H9 (cell line): ENCODE data around the gene AMMECR1. TPM values are rescaled to one million over a fixed set of nuclear protein-coding genes. Genes with fewer than 3 reads are reported as not detected.

Experiments used
- DNase-seq: peaks from one replicate; pipeline ENCODE4 v3.0.0-alpha.2; 2017
- H2AFZ ChIP-seq: one replicate; pipeline ENCODE4 v1.6.1; 2013; ENCODE audit warnings: mild to moderate bottlenecking, low read length, control low read depth, moderate library complexity
- H2AK5ac ChIP-seq: 2 replicates; pipeline ENCODE4 v1.6.1; 2013; ENCODE audit warnings: low read length, control low read depth, mixed read lengths; ENCODE audit not compliant: insufficient read length
- H2BK120ac ChIP-seq: one replicate; pipeline ENCODE4 v1.6.1; 2013; ENCODE audit warnings: low read depth, mild to moderate bottlenecking, low read length, control low read depth, inconsistent platforms; ENCODE audit not compliant: poor library complexity, severe bottlenecking
- H2BK12ac ChIP-seq: 2 replicates; pipeline ENCODE4 v1.6.1; 2013; ENCODE audit warnings: low read length, control low read depth, mixed read lengths, low read depth; ENCODE audit not compliant: insufficient read length
- H2BK15ac ChIP-seq: 2 replicates; pipeline ENCODE4 v1.6.1; 2013; ENCODE audit warnings: low read depth, low read length, control low read depth
- H2BK20ac ChIP-seq: one replicate; pipeline ENCODE4 v1.6.1; 2013; ENCODE audit warnings: low read depth, mild to moderate bottlenecking, low read length, control low read depth, inconsistent platforms; ENCODE audit not compliant: poor library complexity, severe bottlenecking
- H2BK5ac ChIP-seq: 2 replicates; pipeline ENCODE4 v1.6.1; 2013; ENCODE audit warnings: low read length, control low read depth, mixed read lengths; ENCODE audit not compliant: insufficient read length
- H3K14ac ChIP-seq: 2 replicates; pipeline ENCODE4 v1.6.1; 2013; ENCODE audit warnings: low read length, control low read depth; ENCODE audit not compliant: insufficient read depth
- H3K18ac ChIP-seq: 2 replicates; pipeline ENCODE4 v1.6.1; 2013; ENCODE audit warnings: low read depth, mild to moderate bottlenecking, mixed read lengths, low read length, control low read depth; ENCODE audit not compliant: insufficient read length
- H3K23ac ChIP-seq: 2 replicates; pipeline ENCODE4 v1.6.1; 2013; ENCODE audit warnings: low read length, control low read depth, mixed read lengths, low read depth; ENCODE audit not compliant: insufficient read length
- H3K23me2 ChIP-seq: 2 replicates; pipeline ENCODE4 v1.6.1; 2013; ENCODE audit warnings: low read depth, mild to moderate bottlenecking, mixed read lengths, low read length, control low read depth; ENCODE audit not compliant: insufficient read length, poor library complexity, severe bottlenecking
- H3K27ac ChIP-seq: 2 replicates; pipeline ENCODE4 v1.5.1; 2013; ENCODE audit warnings: low read length, control low read depth, mixed read lengths, low read depth; ENCODE audit not compliant: insufficient read length
- H3K27me3 ChIP-seq: 2 replicates; pipeline ENCODE4 v1.6.1; 2013; ENCODE audit warnings: low read length, control low read depth, inconsistent platforms; ENCODE audit not compliant: insufficient read depth
- H3K4ac ChIP-seq: 2 replicates; pipeline ENCODE4 v1.6.1; 2013; ENCODE audit warnings: low read depth, mild to moderate bottlenecking, control low read depth, inconsistent platforms, low read length, moderate library complexity
- H3K4me1 ChIP-seq: 2 replicates; pipeline ENCODE4 v1.6.1; 2013; ENCODE audit warnings: low read length, control low read depth, inconsistent platforms; ENCODE audit not compliant: insufficient read depth
- H3K4me2 ChIP-seq: 2 replicates; pipeline ENCODE4 v1.6.1; 2013; ENCODE audit warnings: low read length, control low read depth, mixed read lengths; ENCODE audit not compliant: insufficient read length, insufficient read depth
- H3K56ac ChIP-seq: 2 replicates; pipeline ENCODE4 v1.6.1; 2013; ENCODE audit warnings: low read depth, mild to moderate bottlenecking, mixed read lengths, low read length, control low read depth; ENCODE audit not compliant: insufficient read length
- H3K79me1 ChIP-seq: 2 replicates; pipeline ENCODE4 v1.6.1; 2013; ENCODE audit warnings: low read depth, mild to moderate bottlenecking, moderate library complexity, low read length, control low read depth, inconsistent platforms; ENCODE audit not compliant: insufficient read depth, poor library complexity, severe bottlenecking
- H3K79me2 ChIP-seq: 2 replicates; pipeline ENCODE4 v1.6.1; 2013; ENCODE audit warnings: low read length, control low read depth, inconsistent platforms; ENCODE audit not compliant: insufficient read depth
- H3K9ac ChIP-seq: 2 replicates; pipeline ENCODE4 v1.6.1; 2013; ENCODE audit warnings: low read length, control low read depth, mixed read lengths; ENCODE audit not compliant: insufficient read length; ENCODE audit errors: extremely low read depth
- H3K9me3 ChIP-seq: one replicate; pipeline ENCODE4 v1.6.1; 2013; ENCODE audit warnings: low read depth, low read length, inconsistent platforms; ENCODE audit not compliant: control insufficient read depth
- H3T11ph ChIP-seq: one replicate; pipeline ENCODE4 v1.6.1; 2013; ENCODE audit warnings: mild to moderate bottlenecking, low read length, control low read depth, inconsistent platforms
- H4K20me1 ChIP-seq: one replicate; pipeline ENCODE4 v1.6.1; 2013; ENCODE audit not compliant: control insufficient read depth, insufficient read length, insufficient read depth
- H4K5ac ChIP-seq: 2 replicates; pipeline ENCODE4 v1.6.1; 2013; ENCODE audit warnings: low read depth, mild to moderate bottlenecking, mixed read lengths, low read length, control low read depth; ENCODE audit not compliant: insufficient read length
- H4K8ac ChIP-seq: replicated peaks from 2 replicates; pipeline ENCODE4 v1.6.1; 2013; ENCODE audit warnings: low read length, control low read depth, mixed read lengths, low read depth; ENCODE audit not compliant: insufficient read length
- H4K91ac ChIP-seq: 2 replicates; pipeline ENCODE4 v1.6.1; 2013; ENCODE audit warnings: low read depth, mild to moderate bottlenecking, moderate library complexity, mixed read lengths, low read length, control low read depth; ENCODE audit not compliant: insufficient read length
- H3K27ac Mint-ChIP-seq, 3 experiments: 2 replicates in 2 of 3; 3 replicates in 1 of 3; pipeline ENCODE4 v1.8.0; 2020 to 2021; ENCODE audit warnings: mixed read lengths in 3 of 3, mild to moderate bottlenecking in 1 of 3, moderate library complexity in 1 of 3
- H3K27me3 Mint-ChIP-seq: 2 replicates; pipeline ENCODE4 v1.8.0; 2021; ENCODE audit warnings: low read depth, mild to moderate bottlenecking, moderate library complexity, mixed read lengths
- H3K36me3 Mint-ChIP-seq, 3 experiments: 2 replicates in 2 of 3; 3 replicates in 1 of 3; pipeline ENCODE4 v1.8.0; 2020 to 2021; ENCODE audit warnings: low read depth in 3 of 3, mixed read lengths in 3 of 3; ENCODE audit not compliant: insufficient read depth in 1 of 3
- H3K4me1 Mint-ChIP-seq, 2 experiments: 2 replicates each; pipeline ENCODE4 v1.8.0; 2020; ENCODE audit warnings: mixed read lengths in 2 of 2
- H3K4me3 Mint-ChIP-seq, 2 experiments: 2 replicates in 1 of 2; 3 replicates in 1 of 2; pipeline ENCODE4 v1.8.0; 2020 to 2021; ENCODE audit warnings: mild to moderate bottlenecking in 2 of 2, mixed read lengths in 2 of 2, moderate library complexity in 1 of 2
- H3K9me3 Mint-ChIP-seq, 2 experiments: 2 replicates in 1 of 2; 3 replicates in 1 of 2; pipeline ENCODE4 v1.8.0; 2020; ENCODE audit warnings: mild to moderate bottlenecking in 2 of 2, mixed read lengths in 2 of 2, moderate library complexity in 1 of 2
- WGBS: extraction: QIAGEN DNeasy Blood & Tissue Kit; methylation state at CpG from one replicate; pipeline ENCODE4 v1.1.7; 2013; ENCODE audit warnings: missing lambda C conversion rate, low lambda C conversion rate, mixed read lengths; ENCODE audit not compliant: insufficient read length; ENCODE audit errors: extremely low coverage; 5-methylcytosine and 5-hydroxymethylcytosine counted together
- total RNA-seq: library from RNA; stranded (reverse); gene quantifications from 2 replicates; pipeline ENCODE4 v1.2.1, GENCODE V29; 2021
- TF ChIP-seq, protein P1 (sequence below): fragments of 200-600 bp; sonication (generic); conservative IDR thresholded peaks from 3 replicates; pipeline ENCODE4 v1.8.0; 2021; ENCODE audit warnings: antibody characterized with exemption, mild to moderate bottlenecking

Gene AMMECR1
- total RNA-seq, 1 experiment from 2014 or later: 28.5 TPM

DNA sequence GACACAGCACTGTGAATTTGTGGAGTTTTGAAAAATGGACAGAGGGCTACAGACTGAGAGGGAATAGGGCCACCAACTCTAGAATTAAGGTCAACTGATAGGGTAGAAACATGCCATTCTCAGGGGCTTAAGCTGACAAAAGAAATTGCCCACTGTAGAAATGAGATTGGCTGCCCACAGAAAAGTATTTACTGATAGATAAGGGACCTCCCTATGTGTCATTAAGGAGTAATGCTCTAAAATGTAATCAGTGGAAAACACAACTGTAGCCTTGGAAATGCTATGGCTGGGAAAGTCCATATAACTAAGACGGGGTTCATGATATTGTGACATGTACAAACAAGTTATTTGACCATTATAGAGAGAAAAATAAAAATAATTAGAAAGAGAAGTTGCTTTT, 45.4 kb upstream of the AMMECR1 start:
- peaks cover 2% of the 10 kb centered on the region; the same call in 1 of the 2 replicates for H3K27me3 Mint-ChIP-seq
- Histone ChIP-seq H2BK15ac (no peak overlapping the region), H2AFZ (no peak overlapping the region), H3K9me3 (no peaks in the 10 kb centered on the region), H3K9ac (no peak overlapping the region), H3K27me3 (no peaks in the 10 kb centered on the region), H3T11ph (no peak overlapping the region), H2BK20ac (no peak overlapping the region), H3K4ac (no peak overlapping the region), H3K18ac (no peak overlapping the region), H4K8ac (no peak overlapping the region), H4K20me1 (no peaks in the 10 kb centered on the region), H3K23me2 (no peaks in the 10 kb centered on the region), H3K27ac (no peak overlapping the region), H2AK5ac (no peak overlapping the region), H3K14ac (no peak overlapping the region), H3K23ac (no peak overlapping the region), H2BK12ac (no peak overlapping the region), H2BK120ac (no peak overlapping the region), H4K91ac (no peak overlapping the region), H3K4me1 (no peaks in the 10 kb centered on the region), H2BK5ac (no peak overlapping the region), H4K5ac (no peak overlapping the region), H3K79me1 (no peaks in the 10 kb centered on the region), H3K56ac (no peak overlapping the region), H3K4me2 (no peak overlapping the region), H3K79me2 (no peaks in the 10 kb centered on the region)
- peaks cover 6 to 7% of the 10 kb centered on the region in 2 experiments; a peak in 2 of 4 replicates for H3K4me1 Mint-ChIP-seq
- DNase-seq: no peak
- H3K9me3 Mint-ChIP-seq: no peaks in the 10 kb centered on the region
- no peak overlapping the region for H3K27ac Mint-ChIP-seq
- TF ChIP-seq, protein P1, sequence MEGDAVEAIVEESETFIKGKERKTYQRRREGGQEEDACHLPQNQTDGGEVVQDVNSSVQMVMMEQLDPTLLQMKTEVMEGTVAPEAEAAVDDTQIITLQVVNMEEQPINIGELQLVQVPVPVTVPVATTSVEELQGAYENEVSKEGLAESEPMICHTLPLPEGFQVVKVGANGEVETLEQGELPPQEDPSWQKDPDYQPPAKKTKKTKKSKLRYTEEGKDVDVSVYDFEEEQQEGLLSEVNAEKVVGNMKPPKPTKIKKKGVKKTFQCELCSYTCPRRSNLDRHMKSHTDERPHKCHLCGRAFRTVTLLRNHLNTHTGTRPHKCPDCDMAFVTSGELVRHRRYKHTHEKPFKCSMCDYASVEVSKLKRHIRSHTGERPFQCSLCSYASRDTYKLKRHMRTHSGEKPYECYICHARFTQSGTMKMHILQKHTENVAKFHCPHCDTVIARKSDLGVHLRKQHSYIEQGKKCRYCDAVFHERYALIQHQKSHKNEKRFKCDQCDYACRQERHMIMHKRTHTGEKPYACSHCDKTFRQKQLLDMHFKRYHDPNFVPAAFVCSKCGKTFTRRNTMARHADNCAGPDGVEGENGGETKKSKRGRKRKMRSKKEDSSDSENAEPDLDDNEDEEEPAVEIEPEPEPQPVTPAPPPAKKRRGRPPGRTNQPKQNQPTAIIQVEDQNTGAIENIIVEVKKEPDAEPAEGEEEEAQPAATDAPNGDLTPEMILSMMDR: no peak
- H3K36me3 Mint-ChIP-seq: no peaks in the 10 kb centered on the region
- no peak overlapping the region for H3K4me3 Mint-ChIP-seq
- no CpG with 5 or more reads among the region's 1 CpG for WGBS
